ENCODE results near the gene B3GAT2.

B3GAT2 gene

DNA sequence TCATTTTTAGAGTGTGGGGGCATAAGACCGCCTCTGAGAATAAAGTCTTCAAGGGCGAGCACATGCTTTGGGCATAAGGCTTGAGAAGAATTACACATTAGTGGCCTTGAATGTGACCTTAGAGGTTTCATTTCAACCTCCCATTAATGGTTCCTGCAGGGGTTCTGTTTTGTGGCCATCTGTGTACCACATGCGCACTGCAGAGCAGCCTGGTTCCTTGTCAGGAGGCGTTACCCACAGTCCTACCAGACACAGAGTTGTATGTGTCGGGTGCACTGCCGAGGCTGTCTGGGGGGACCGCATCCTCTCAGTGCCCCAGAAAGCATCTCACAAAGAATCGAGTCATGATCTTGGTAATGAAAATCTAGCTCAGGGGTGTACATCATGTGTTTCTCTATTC lies 115.7 kb downstream of the B3GAT2 start:
- no peak for DNase-seq (ENCODE audit: low read depth)

DNA sequence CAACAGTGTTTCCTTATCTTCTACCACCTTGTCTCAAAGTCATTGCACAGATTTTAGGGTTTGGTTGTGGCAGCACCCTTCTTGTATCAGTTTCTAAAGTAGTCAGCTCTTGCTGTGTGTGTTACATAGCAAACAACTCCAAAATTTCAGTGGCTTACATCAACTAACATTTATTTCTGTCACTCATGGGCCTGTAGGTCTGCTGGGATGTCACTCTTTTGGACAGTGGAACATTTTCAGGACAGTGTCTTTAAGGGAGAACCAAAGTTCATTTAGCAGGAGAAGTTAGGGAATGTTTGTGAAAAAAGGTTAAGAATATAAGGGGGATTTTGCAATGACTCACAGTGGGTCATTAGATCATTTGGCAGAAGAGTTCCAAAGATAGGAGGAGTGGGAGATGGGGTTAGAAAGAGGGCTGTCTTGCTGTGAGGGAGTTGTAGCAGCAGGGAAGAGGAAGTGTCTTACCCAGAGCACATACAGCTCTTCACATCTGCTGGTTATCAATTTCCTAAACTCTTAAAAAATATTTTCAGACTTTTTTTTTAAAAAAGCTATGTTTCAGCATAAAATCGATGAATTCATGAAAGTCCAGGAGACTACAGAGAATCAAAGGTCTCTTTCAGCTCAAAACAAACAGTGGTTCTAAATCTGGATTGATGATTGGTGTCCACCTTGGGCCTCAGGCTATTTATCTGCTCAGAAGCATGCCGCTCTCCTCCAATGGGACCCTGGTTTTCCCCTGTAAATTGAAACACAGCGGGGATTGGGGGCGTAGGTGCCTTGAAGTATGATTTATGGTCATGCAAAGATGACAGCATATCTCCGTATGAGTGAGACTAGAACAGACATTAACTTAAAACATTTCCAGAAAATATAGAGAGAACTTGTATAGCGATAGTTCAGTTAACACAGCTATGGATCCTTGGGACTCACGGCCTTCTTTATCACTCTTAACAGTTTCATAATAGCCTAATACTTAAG lies 117.3 kb downstream of the B3GAT2 start:
- DNase-seq (ENCODE audit: low read depth): no peak

DNA sequence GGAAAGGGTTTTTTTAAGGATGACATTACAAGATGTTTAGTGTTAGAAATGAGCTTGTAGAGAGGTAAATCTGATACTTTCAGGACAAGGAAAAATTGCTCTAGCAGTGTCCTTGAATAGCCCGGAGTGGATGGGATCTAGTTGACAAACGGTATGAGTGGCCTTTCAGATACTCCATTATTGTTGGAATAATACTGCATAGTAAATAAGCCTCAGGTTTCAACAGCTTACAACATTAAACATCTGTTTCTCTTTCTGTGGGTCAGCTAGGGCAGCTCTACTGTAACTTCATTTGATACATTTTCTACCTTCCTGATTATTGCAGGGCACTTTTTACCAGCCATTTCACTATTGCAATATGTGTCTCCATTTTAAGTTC lies 118.0 kb downstream of the B3GAT2 start:
- no peak for DNase-seq (ENCODE audit: low read depth)

DNA sequence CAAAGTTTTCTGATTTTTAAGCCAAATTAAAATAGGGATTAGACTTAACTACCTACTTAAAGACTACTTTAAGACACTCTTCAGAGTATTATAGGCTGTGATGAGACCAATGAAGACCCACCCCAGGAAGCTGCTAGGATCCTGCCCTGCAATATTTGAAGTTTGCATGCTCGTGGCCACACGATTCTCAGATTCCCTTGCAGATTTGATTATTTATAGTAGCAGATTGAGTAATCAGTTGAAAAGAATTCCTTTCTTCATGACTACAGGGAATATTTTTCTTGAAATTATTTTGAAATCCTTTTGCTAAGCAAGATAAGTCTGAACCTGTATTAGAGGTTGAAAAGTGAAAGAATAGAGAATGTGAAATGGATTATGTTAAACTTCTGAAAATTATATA lies 122.3 kb downstream of the B3GAT2 start:
- no peak for DNase-seq (ENCODE audit: low read depth)

DNA sequence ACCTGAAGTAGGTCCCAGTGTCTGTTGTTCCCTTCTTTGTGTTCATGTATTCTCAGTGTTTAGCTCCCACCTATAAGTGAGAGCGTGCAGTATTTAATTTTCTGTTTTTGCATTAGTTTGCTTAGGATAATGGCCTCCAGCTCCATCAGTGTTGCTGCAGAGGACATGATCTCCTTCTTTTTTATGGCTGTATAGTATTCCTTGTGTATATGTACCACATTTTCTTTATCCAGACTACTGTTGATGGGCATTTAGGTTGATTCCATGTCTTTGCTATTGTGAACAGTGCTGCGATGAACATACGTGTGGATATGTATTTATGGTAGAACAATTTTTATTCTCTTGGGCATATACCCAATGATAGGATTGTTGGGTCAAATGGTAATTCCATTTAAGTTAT lies 125.4 kb downstream of the B3GAT2 start:
- DNase-seq (ENCODE audit: low read depth): no peak

DNA sequence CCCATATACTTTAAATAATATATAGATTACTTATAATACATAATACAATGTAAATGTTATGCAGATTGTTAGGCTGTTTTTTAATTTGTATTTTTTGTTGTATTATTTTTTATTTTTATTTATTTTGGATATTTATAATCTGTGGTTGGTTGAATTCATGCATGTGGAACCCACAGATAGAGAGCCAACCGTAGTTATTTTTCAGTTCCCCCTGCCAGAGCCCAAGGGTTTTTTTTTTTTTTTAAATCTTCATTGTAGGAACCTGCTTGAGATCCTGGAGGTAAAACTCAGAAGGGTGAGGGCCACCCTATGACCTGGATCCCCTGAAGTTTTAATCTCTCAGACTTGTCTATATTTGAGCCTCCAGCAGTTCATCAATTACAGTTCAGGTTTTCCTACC lies 133.2 kb downstream of the B3GAT2 start:
- no peak for DNase-seq (ENCODE audit: low read depth)

DNA sequence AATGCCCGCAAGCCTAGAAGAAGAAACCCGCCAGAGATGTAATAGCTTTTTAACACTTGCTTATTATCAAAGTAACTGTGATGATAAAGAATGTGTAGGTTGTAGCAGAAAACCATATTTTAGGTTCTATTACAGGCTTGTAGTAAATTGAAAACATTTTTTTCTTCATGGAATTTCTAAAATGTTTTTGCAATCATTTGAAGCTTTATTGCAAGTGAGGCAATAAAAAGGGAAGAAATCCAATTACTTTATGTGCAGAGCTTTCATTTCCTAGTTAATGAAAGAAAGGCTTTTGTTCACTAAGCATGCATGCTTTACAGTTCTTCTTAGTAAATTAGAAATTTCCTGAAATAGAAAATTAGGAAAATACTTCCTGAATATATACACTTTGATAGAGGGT lies 135.1 kb downstream of the B3GAT2 start:
- DNase-seq (ENCODE audit: low read depth): no peak

DNA sequence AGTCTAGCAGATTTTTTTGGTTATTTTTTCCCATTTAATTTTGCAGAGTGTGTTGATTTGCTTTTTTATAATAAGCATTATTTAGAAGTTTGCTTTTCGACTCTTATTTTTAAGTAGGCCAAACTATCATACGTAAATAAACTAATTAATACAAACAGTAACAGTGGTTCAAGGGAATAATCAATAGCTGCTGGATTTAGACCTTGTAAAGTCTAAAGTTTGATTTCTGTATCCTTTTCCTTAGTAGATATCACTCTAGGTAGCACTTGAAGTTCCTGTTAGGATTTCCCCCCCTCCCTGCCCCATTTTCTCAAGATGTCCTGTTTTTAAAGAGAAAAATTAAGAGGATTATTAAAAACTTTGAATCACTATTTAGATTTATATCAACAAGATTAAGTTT lies 136.1 kb downstream of the B3GAT2 start:
- no peak for DNase-seq (ENCODE audit: low read depth)

DNA sequence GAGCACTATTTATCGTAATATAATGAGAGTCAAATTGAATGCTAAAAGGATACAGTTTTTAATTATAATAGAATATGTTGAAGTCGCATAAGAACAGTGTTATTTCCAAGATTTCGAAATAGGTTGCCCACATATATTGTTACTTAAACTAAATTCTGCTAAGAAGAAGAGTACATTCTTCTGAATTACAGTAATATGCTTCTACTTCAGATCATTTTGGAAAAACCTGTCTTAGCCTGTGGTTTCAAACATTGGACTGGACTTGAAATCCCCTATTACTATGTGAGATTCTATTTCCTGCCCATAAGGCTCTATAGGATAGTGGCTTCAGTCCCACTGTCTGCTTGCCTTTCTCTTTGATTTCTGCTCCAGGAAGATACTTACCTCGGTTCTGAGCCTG lies 137.2 kb downstream of the B3GAT2 start:
- no peak for DNase-seq (ENCODE audit: low read depth)

DNA sequence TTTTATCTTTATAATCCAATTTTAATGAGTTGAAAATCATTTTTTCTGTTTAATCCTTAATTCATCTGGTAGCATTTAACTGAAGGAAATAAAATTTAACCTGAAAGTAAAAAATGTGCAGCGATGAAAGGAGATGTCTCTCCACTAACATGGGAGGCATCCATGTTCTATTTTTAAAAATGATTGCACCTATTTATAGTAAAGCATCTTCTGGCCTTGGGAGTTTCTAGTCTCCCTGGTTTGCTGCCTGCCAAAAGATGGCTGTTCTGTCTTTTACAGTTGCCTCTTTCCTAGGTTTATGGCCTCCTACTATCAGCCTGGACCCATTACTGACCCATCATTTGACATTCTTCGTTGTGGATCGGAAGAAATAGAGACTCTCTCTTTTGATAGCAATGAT lies 143.0 kb downstream of the B3GAT2 start:
- DNase-seq (ENCODE audit: low read depth): no peak

DNA sequence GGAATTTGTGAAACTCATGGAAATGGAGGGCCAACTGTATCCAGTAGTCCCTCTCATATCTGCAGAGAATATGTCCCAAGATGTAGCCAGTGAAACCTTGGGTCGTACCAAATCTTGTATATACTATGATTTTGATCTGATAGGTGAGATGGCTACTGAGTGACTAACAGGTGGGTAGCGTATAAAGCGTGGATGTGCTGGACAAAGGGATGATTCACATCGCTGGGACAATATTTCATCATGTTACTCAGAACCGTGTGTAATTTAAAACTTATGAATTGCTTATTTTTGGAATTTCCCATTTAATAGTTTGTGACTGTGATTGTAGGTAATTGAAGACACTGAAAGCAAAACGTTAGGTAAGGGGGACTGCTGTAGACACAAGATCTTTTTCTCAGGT lies 145.1 kb downstream of the B3GAT2 start:
- DNase-seq (ENCODE audit: low read depth): no peak
